K562 (cell line): Measurements from ENCODE around the gene MDM1. TPM values are rescaled to one million over a fixed set of nuclear protein-coding genes. Genes with fewer than 3 reads are reported as not detected.

Experiments
- ATAC-seq: fragments of 200-7000 bp; cut with Tn5 transposase; 3 replicates; pipeline ENCODE4 v1.9.1; 2020; ENCODE audit warnings: moderate library complexity
- BruUV-seq: library from RNA; stranded (reverse); fragments of 400-500 nt; replicated peaks from 2 replicates; lab custom pipeline; 2021; lab: Mats Ljungman, UMichigan
- CTCF ChIA-PET: fragments of 300-600 bp; formaldehyde crosslinking; extraction: SDS; loops from one replicate; lab custom pipeline; 2021; ENCODE audit warnings: low intra/inter-chr PET ratio; lab: Yijun Ruan, JAX
- POLR2A ChIA-PET: fragments of 300-600, 350-650 bp; sonication (Branson Sonifier 250); formaldehyde crosslinking; extraction: SDS; loops from one replicate; lab custom pipeline; 2021; ENCODE audit warnings: antibody characterized with exemption, inconsistent platforms; lab: Yijun Ruan, JAX
- DNase-seq, 4 experiments: peaks; one replicate each; pipeline versions ENCODE4 v3.0.0 to v3.0.0-alpha.2; 2011 to 2018; ENCODE audit warnings: low spot score in 3 of 4, mixed read lengths in 3 of 4; ENCODE audit errors: extremely low read depth in 1 of 4
- FAIRE-seq: peaks from 2 replicates; lab custom pipeline; 2011; peaks lifted over from hg19 to GRCh38; lab: Jason Lieb, UNC
- H2AFZ ChIP-seq: 2 replicates; pipeline ENCODE4 v1.6.0; 2011; ENCODE audit warnings: low read depth, low read length, control low read depth, inconsistent platforms
- H3K27ac ChIP-seq: fragments of 200-600 bp; 3 replicates; pipeline ENCODE4 v1.8.0; 2011; ENCODE audit warnings: low read depth, mild to moderate bottlenecking, control low read depth, inconsistent platforms, low read length, moderate library complexity, mixed read lengths; ENCODE audit errors: extremely low read depth
- H3K27me3 ChIP-seq, 2 experiments: fragments of 300-600 bp in 1 of 2; 2 replicates in 1 of 2; 3 replicates in 1 of 2; pipeline versions ENCODE4 v1.6.0 to v1.8.0; 2011; ENCODE audit warnings: inconsistent platforms in 2 of 2, low read length in 2 of 2, mild to moderate bottlenecking in 1 of 2, mixed read lengths in 1 of 2, moderate library complexity in 1 of 2; ENCODE audit not compliant: control insufficient read depth in 2 of 2, insufficient read depth in 2 of 2
- H3K36me3 ChIP-seq: fragments of 300-600 bp; 3 replicates; pipeline ENCODE4 v1.8.0; 2011; ENCODE audit warnings: mild to moderate bottlenecking, low read length, inconsistent platforms; ENCODE audit not compliant: control insufficient read depth, insufficient read depth
- H3K4me1 ChIP-seq, 2 experiments: fragments of 200-600 bp in 1 of 2; replicated peaks in 1 of 2; 2 replicates in 1 of 2; 3 replicates in 1 of 2; pipeline versions ENCODE4 v1.5.1 to v1.8.0; 2011; ENCODE audit warnings: inconsistent platforms in 2 of 2, low read length in 2 of 2, mild to moderate bottlenecking in 1 of 2, mixed read lengths in 1 of 2, moderate library complexity in 1 of 2; ENCODE audit not compliant: control insufficient read depth in 2 of 2, insufficient read depth in 2 of 2
- H3K4me2 ChIP-seq: 2 replicates; pipeline ENCODE4 v1.6.1; 2011; ENCODE audit warnings: low read length, control low read depth, inconsistent platforms, mixed read lengths; ENCODE audit not compliant: insufficient read depth
- H3K4me3 ChIP-seq: fragments of 200-600 bp; sonication (generic), shearing (Covaris generic); 2 replicates; pipeline ENCODE4 v1.5.1; 2016; ENCODE audit warnings: control low read depth, inconsistent platforms
- H3K79me2 ChIP-seq: fragments of 200-600 bp; 3 replicates; pipeline ENCODE4 v1.8.0; 2011; ENCODE audit warnings: low read length, inconsistent platforms; ENCODE audit not compliant: control insufficient read depth, insufficient read depth
- H3K9ac ChIP-seq, 2 experiments: 2 replicates each; pipeline versions ENCODE4 v1.6.0 to v1.6.1; 2011; ENCODE audit warnings: low read depth in 2 of 2, low read length in 2 of 2, control low read depth in 1 of 2, inconsistent platforms in 1 of 2, mild to moderate bottlenecking in 1 of 2, mixed read lengths in 1 of 2; ENCODE audit not compliant: insufficient read depth in 1 of 2
- H3K9me1 ChIP-seq: one replicate; pipeline ENCODE4 v1.6.0; 2011; ENCODE audit warnings: inconsistent platforms, mild to moderate bottlenecking, low read length, moderate library complexity; ENCODE audit not compliant: control insufficient read depth, insufficient read depth
- H3K9me3 ChIP-seq: replicated peaks from 2 replicates; pipeline ENCODE4 v1.5.1; 2011; ENCODE audit warnings: low read depth, low read length, inconsistent platforms; ENCODE audit not compliant: control insufficient read depth, insufficient read depth
- H4K20me1 ChIP-seq: replicated peaks from 2 replicates; pipeline ENCODE4 v1.6.1; 2011; ENCODE audit warnings: low read length, inconsistent platforms, mixed read lengths; ENCODE audit not compliant: control insufficient read depth, insufficient read depth
- CBX8 ChIP-seq: fragments of 200-600 bp; sonication (generic); IDR thresholded peaks from 2 replicates; pipeline ENCODE4 v1.6.1; 2012; ENCODE audit warnings: borderline replicate concordance, mixed run types, low read depth, mild to moderate bottlenecking, moderate library complexity, mixed read lengths, low read length, control low read depth, inconsistent platforms; ENCODE audit not compliant: poor library complexity, severe bottlenecking; ENCODE audit errors: extremely low read depth
- FOXA3 ChIP-seq, 2 experiments: fragments of 450-650 bp in 1 of 2; sonication (generic) in 1 of 2; formaldehyde crosslinking; IDR thresholded peaks in 1 of 2; conservative IDR thresholded peaks in 1 of 2; 2 replicates each; pipeline versions ENCODE4 v1.4.0 to v1.8.0; 2020 to 2022; ENCODE audit warnings: mild to moderate bottlenecking in 2 of 2, missing genetic modification reagents in 1 of 2
- MYC ChIP-seq, 2 experiments: fragments of 250-450 bp in 1 of 2; sonication (Bioruptor Pico) in 1 of 2; IDR thresholded peaks; 2 replicates each; pipeline versions ENCODE4 v1.5.1 to v1.6.1; 2012 to 2021; ENCODE audit warnings: low read depth in 2 of 2, borderline replicate concordance in 1 of 2, improper control_type of control experiment in 1 of 2, low read length in 1 of 2, mild to moderate bottlenecking in 1 of 2, moderate library complexity in 1 of 2
- NR1H2 ChIP-seq: sonication (generic); formaldehyde crosslinking; IDR thresholded peaks from 2 replicates; pipeline ENCODE4 v1.4.0; 2020; ENCODE audit warnings: mild to moderate bottlenecking, missing genetic modification reagents
- PATZ1 ChIP-seq: fragments of 250-450 bp; sonication (Bioruptor Pico); IDR thresholded peaks from 2 replicates; pipeline ENCODE4 v1.5.0; 2020; ENCODE audit warnings: mild to moderate bottlenecking, borderline replicate concordance
- POLR3G ChIP-seq: IDR thresholded peaks from 2 replicates; pipeline ENCODE4 v1.6.1; 2011; ENCODE audit not compliant: insufficient read length, insufficient replicate concordance; ENCODE audit errors: extremely low read depth
- WGBS: fragments of 100-300 bp; shearing (Covaris generic); methylation state at CpG from one replicate; pipeline ENCODE4 v1.1.6; 2016; ENCODE audit warnings: low coverage, mixed read lengths; ENCODE audit not compliant: insufficient coverage; ENCODE audit errors: missing lambda C conversion rate; 5-methylcytosine and 5-hydroxymethylcytosine counted together
- in situ Hi-C: fragments of 300-500 bp; cut with MboI; formaldehyde crosslinking; loops from 4 replicates; pipeline ENCODE4 v1.15.0; 2018; ENCODE audit warnings: inconsistent platforms, mixed read lengths
- intact Hi-C: fragments of 100-400 bp; cut with micrococcal nuclease; formaldehyde crosslinking; loops from 2 replicates; pipeline ENCODE4 v1.14.2; 2022
- polyA plus RNA-seq, 8 experiments: library from polyadenylated mRNA; depleted of rRNA in 4 of 8; stranded (reverse) in 5 of 8; unstranded in 3 of 8; fragments of >200 nt; fragmentation: Nextera tagmentation in 2 of 8; fragmentation: Illumina TruSeq in 1 of 8; extraction: Ambion mirVana in 2 of 8; extraction: Trizol in 1 of 8; gene quantifications; 2 replicates each; pipeline versions ENCODE4 v1.2.1 to v1.2.3, GENCODE V29; 2011 to 2014; ENCODE audit warnings: inconsistent platforms in 1 of 8, missing spikeins in 1 of 8
- total RNA-seq, 7 experiments: library from RNA; depleted of rRNA in 6 of 7; stranded (reverse); fragments of >200 nt in 6 of 7; fragmentation: Illumina TruSeq in 2 of 7; extraction: Trizol in 2 of 7; gene quantifications; 2 replicates each; pipeline versions ENCODE4 v1.2.1 to v1.2.3, GENCODE V29; 2011 to 2021; ENCODE audit warnings: low replicate concordance in 1 of 7

The MDM1 gene
- total and polyA plus RNA-seq, 9 of the 15 experiments (the other 6 are each of a cell fraction or from before 2014, with no cell fraction given): 7.5 to 16.8 (median 13.1) TPM

- no peaks in the 10 kb centered on the region for H3K4me1 ChIP-seq
- H3K79me2 ChIP-seq: no peaks in the 10 kb centered on the region
- H3K9me3 ChIP-seq: no peaks in the 10 kb centered on the region
- no peak for ATAC-seq
- H3K9ac ChIP-seq: no peak overlapping the region
- BruUV-seq: no TSS peak
- DNase-seq: no peak
- peaks cover 6 to 14% of the 10 kb centered on the region in 2 experiments; a peak in 3 of 5 replicates for H3K27me3 ChIP-seq
- H3K36me3 ChIP-seq: no peaks in the 10 kb centered on the region
- in situ Hi-C loops: no loop called here
- intact Hi-C loops: no loop called here
- H4K20me1 ChIP-seq: no peaks in the 10 kb centered on the region
- H3K27ac ChIP-seq: no peak overlapping the region
- ChIA-PET POLR2A (interaction anchor here (1.1 kb wide), 1 partner anchor 15 kb away, joined by 4 read pairs; no protein-coding TSS in a partner anchor), CTCF (no interaction called here)
- no peak overlapping the region for H2AFZ ChIP-seq
- TF ChIP-seq CBX8: peak; percentile 58
- TF ChIP-seq POLR3G: no peak
- H3K4me3 ChIP-seq: no peak overlapping the region
- no peak for FAIRE-seq
- no peaks in the 10 kb centered on the region for H3K9me1 ChIP-seq
- no peak overlapping the region for H3K4me2 ChIP-seq
- WGBS: 0% methylated on average over 3 of the region's 3 CpGs
Observed at GRCh38 chr12:68260153-68260552, 72.0 kb downstream of the MDM1 start.

- no peak overlapping the region for H3K27ac ChIP-seq
- no peaks in the 10 kb centered on the region for H3K79me2 ChIP-seq
- H3K9me1 ChIP-seq: no peaks in the 10 kb centered on the region
- no peak overlapping the region for H3K4me3 ChIP-seq
- intact Hi-C loops: no loop called here
- no peaks in the 10 kb centered on the region for H3K4me1 ChIP-seq
- no peak for FAIRE-seq
- H4K20me1 ChIP-seq: no peaks in the 10 kb centered on the region
- 3% methylated on average over 3 of the region's 3 CpGs for WGBS
- no peaks in the 10 kb centered on the region for H3K9me3 ChIP-seq
- ATAC-seq: no peak
- DNase-seq: no peak
- peaks cover 6 to 14% of the 10 kb centered on the region in 2 experiments; a peak in 3 of 5 replicates for H3K27me3 ChIP-seq
- no peak overlapping the region for H3K4me2 ChIP-seq
- CTCF ChIA-PET: no interaction called here
- no peak overlapping the region for H2AFZ ChIP-seq
- in situ Hi-C loops: no loop called here
- H3K9ac ChIP-seq: no peak overlapping the region
- no peaks in the 10 kb centered on the region for H3K36me3 ChIP-seq
- BruUV-seq: no TSS peak
- POLR2A ChIA-PET: interaction anchor here (1.1 kb wide), 1 partner anchor 14 kb away, joined by 4 read pairs; no protein-coding TSS in a partner anchor
- TF ChIP-seq PATZ1 (CRISPR knock-in tag) (no peak), NR1H2 (CRISPR knock-in tag) (no peak), FOXA3 (CRISPR knock-in tag; conservative IDR thresholded peaks at IDR 0.05 in 1 of 2, IDR thresholded peaks at IDR 0.05 in 1 of 2) (no peak), MYC (IDR thresholded peaks at IDR 0.05; ENCODE audit: low read depth, low read length) (no peak), MYC (CRISPR knock-in tag; IDR thresholded peaks at IDR 0.05; ENCODE audit: borderline replicate concordance, low read depth) (no peak)
Observed at GRCh38 chr12:68259318-68259940, 72.7 kb downstream of the MDM1 start.
